HG02840 (cell line): ENCODE data around the gene ITPKC.
"Not testable (repeated sequence)": the region's sequence is repeated elsewhere in the genome, so short reads cannot be mapped to it uniquely, and the experiment has no call there.

ENCODE experiments used
- ATAC-seq: cut with Tn5 transposase; IDR thresholded peaks from one replicate; pipeline ENCODE4 v1.9.1; 2021; ENCODE audit warnings: mild to moderate bottlenecking, moderate library complexity, moderate number of reproducible peaks; ENCODE audit not compliant: unreplicated experiment, low FRiP score

Gene ITPKC

GRCh38 chr19:40758491-40758890 lies 41.6 kb downstream of the ITPKC start:
- no peak for ATAC-seq

- no peak for ATAC-seq
These were observed 42.4 kb downstream of the ITPKC start for GRCh38 chr19:40759352-40759751.

GRCh38 chr19:40762754-40763470 lies 46.0 kb downstream of the ITPKC start:
- ATAC-seq, result no peak

GRCh38 chr19:40763526-40763925 lies 46.6 kb downstream of the ITPKC start:
- ATAC-seq, result no peak

GRCh38 chr19:40763963-40764362 lies 47.1 kb downstream of the ITPKC start:
- ATAC-seq, result no peak

GRCh38 chr19:40766385-40766784 lies 49.5 kb downstream of the ITPKC start:
- not testable (repeated sequence) for ATAC-seq

- ATAC-seq, result no peak
These were observed 52.0 kb downstream of the ITPKC start for GRCh38 chr19:40768869-40769268.

- ATAC-seq, result not testable (repeated sequence)
These were observed 54.4 kb downstream of the ITPKC start for GRCh38 chr19:40771101-40771862.

GRCh38 chr19:40774916-40775631 lies 58.2 kb downstream of the ITPKC start, which contains the start of gene MIA:
Gene MIA (plus strand): TSS chr19:40775521. CDS start chr19:40775543, 22 bp downstream.
- ATAC-seq, result no peak

- no peak for ATAC-seq
These were observed 58.7 kb downstream of the ITPKC start for GRCh38 chr19:40775632-40776022.

GRCh38 chr19:40776364-40776763 lies 59.5 kb downstream of the ITPKC start:
- ATAC-seq, result no peak

GRCh38 chr19:40776932-40777644 lies 60.2 kb downstream of the ITPKC start:
- peak; percentile 68 for ATAC-seq

- no peak for ATAC-seq
These were observed 60.7 kb downstream of the ITPKC start for GRCh38 chr19:40777645-40777936.

- ATAC-seq, result peak; percentile 58
These were observed 61.2 kb downstream of the ITPKC start, which contains the start of gene RAB4B for GRCh38 chr19:40777937-40778705. Gene RAB4B (plus strand): TSS chr19:40778247. CDS start chr19:40778376, 129 bp downstream.

- ATAC-seq, result no peak
These were observed 61.9 kb downstream of the ITPKC start for GRCh38 chr19:40778706-40779284.

- ATAC-seq, result no peak
These were observed 63.7 kb downstream of the ITPKC start for GRCh38 chr19:40780582-40780981.

- no peak for ATAC-seq
These were observed 64.2 kb downstream of the ITPKC start for GRCh38 chr19:40781140-40781539.

GRCh38 chr19:40783711-40784110 lies 66.8 kb downstream of the ITPKC start:
- no peak for ATAC-seq

- ATAC-seq, result not testable (repeated sequence)
These were observed 67.2 kb downstream of the ITPKC start for GRCh38 chr19:40784146-40784545.
